Measurements from ENCODE around the gene NFIB. TPM values are rescaled to one million over a fixed set of nuclear protein-coding genes. Genes with fewer than 3 reads are reported as not detected.

The NFIB gene
- total and polyA plus RNA-seq, 2 experiments from 2014 or later = 5.3 to 6.0 TPM

- Histone ChIP-seq H3K36me3 (ENCODE audit: low read depth) (no peaks in the 10 kb centered on the region), H3F3A (ENCODE audit: insufficient read depth) (no peaks in the 10 kb centered on the region), H3K9me3 (ENCODE audit: low read depth) (no peaks in the 10 kb centered on the region), H3K79me2 (ENCODE audit: insufficient read depth) (no peaks in the 10 kb centered on the region), H3K4me3 (no peak overlapping the region), H3K4me2 (ENCODE audit: unreplicated experiment) (no peak overlapping the region), H4K20me1 (ENCODE audit: insufficient read depth) (no peaks in the 10 kb centered on the region), H3K27ac (no peak overlapping the region), H2AFZ (no peak overlapping the region), H3K9ac (no peak overlapping the region), H3K9me2 (ENCODE audit: insufficient read depth) (no peaks in the 10 kb centered on the region), H3K4me1 (ENCODE audit: insufficient read depth) (peaks cover 7% of the 10 kb centered on the region; the same call in 1 of the 2 replicates), H3K27me3 (replicated peaks; ENCODE audit: insufficient read depth) (no peaks in the 10 kb centered on the region)
- in situ Hi-C loops (cut with MboI) = no loop called here
- DNase-seq = no peak
- WGBS, 2 experiments (ENCODE audit: low coverage in 1 of 2, low lambda C conversion rate in 2 of 2, missing lambda C conversion rate in 2 of 2) = 96% methylated on average over 2 of the region's 2 CpGs
- no peak for TF ChIP-seq EZH2phosphoT487 (IDR thresholded peaks at IDR 0.05; ENCODE audit: insufficient read depth, low read depth)
- no peak for TF ChIP-seq EZH2 (IDR thresholded peaks at IDR 0.05; ENCODE audit: insufficient read depth, poor library complexity, severe bottlenecking)
Measured at GRCh38 chr9:14173713-14174112, 140.2 kb downstream of the NFIB start.

- no peak overlapping the region for H3K4me2 ChIP-seq (ENCODE audit: unreplicated experiment)
- no peaks in the 10 kb centered on the region for H3K9me2 ChIP-seq (ENCODE audit: insufficient read depth)
- no peak overlapping the region for H3K9ac ChIP-seq
- no peaks in the 10 kb centered on the region for H3K36me3 ChIP-seq (ENCODE audit: low read depth)
- DNase-seq = peak; percentile 51
- no peak overlapping the region for H3K27ac ChIP-seq
- no peak overlapping the region for H2AFZ ChIP-seq
- H3K4me3 ChIP-seq = no peak overlapping the region
- 61 to 74% methylated on average over 5 of the region's 5 CpGs for WGBS, 2 experiments (ENCODE audit: low coverage in 1 of 2, low lambda C conversion rate in 2 of 2, missing lambda C conversion rate in 2 of 2)
- no peak for TF ChIP-seq EZH2 (IDR thresholded peaks at IDR 0.05; ENCODE audit: insufficient read depth, poor library complexity, severe bottlenecking)
- no peak for TF ChIP-seq EZH2phosphoT487 (IDR thresholded peaks at IDR 0.05; ENCODE audit: insufficient read depth, low read depth)
- no peaks in the 10 kb centered on the region for H3K9me3 ChIP-seq (ENCODE audit: low read depth)
- in situ Hi-C loops (cut with MboI) = no loop called here
- H3K4me1 ChIP-seq (ENCODE audit: insufficient read depth) = peaks cover 7% of the 10 kb centered on the region; the same call in 1 of the 2 replicates
- no peaks in the 10 kb centered on the region for H3K79me2 ChIP-seq (ENCODE audit: insufficient read depth)
- no peaks in the 10 kb centered on the region for H3K27me3 ChIP-seq (replicated peaks; ENCODE audit: insufficient read depth)
- no peaks in the 10 kb centered on the region for H3F3A ChIP-seq (ENCODE audit: insufficient read depth)
- H4K20me1 ChIP-seq (ENCODE audit: insufficient read depth) = no peaks in the 10 kb centered on the region
Measured at GRCh38 chr9:14170973-14171596, 142.9 kb downstream of the NFIB start.

- H3K9me2 ChIP-seq (ENCODE audit: insufficient read depth) = no peaks in the 10 kb centered on the region
- H3K4me3 ChIP-seq = no peak overlapping the region
- no peaks in the 10 kb centered on the region for H3K27me3 ChIP-seq (replicated peaks; ENCODE audit: insufficient read depth)
- H3K9me3 ChIP-seq (ENCODE audit: low read depth) = no peaks in the 10 kb centered on the region
- no peak for TF ChIP-seq EZH2 (IDR thresholded peaks at IDR 0.05; ENCODE audit: insufficient read depth, poor library complexity, severe bottlenecking)
- no peak for TF ChIP-seq EZH2phosphoT487 (IDR thresholded peaks at IDR 0.05; ENCODE audit: insufficient read depth, low read depth)
- no peak overlapping the region for H3K4me2 ChIP-seq (ENCODE audit: unreplicated experiment)
- in situ Hi-C loops (cut with MboI) = no loop called here
- no peak for DNase-seq
- no peaks in the 10 kb centered on the region for H3F3A ChIP-seq (ENCODE audit: insufficient read depth)
- H3K9ac ChIP-seq = no peak overlapping the region
- H3K27ac ChIP-seq = no peak overlapping the region
- no peaks in the 10 kb centered on the region for H4K20me1 ChIP-seq (ENCODE audit: insufficient read depth)
- no peak overlapping the region for H2AFZ ChIP-seq
- no peaks in the 10 kb centered on the region for H3K79me2 ChIP-seq (ENCODE audit: insufficient read depth)
- H3K4me1 ChIP-seq (ENCODE audit: insufficient read depth) = peaks cover 7% of the 10 kb centered on the region; the same call in 1 of the 2 replicates
- 65% methylated on average over 2 of the region's 2 CpGs for WGBS, 2 experiments (ENCODE audit: low coverage in 1 of 2, low lambda C conversion rate in 2 of 2, missing lambda C conversion rate in 2 of 2)
- H3K36me3 ChIP-seq (ENCODE audit: low read depth) = no peaks in the 10 kb centered on the region
Measured at GRCh38 chr9:14170392-14170931, 143.5 kb downstream of the NFIB start.

- H3K36me3 ChIP-seq (ENCODE audit: low read depth) = no peaks in the 10 kb centered on the region
- H3K4me1 ChIP-seq (ENCODE audit: insufficient read depth) = peaks cover 7% of the 10 kb centered on the region; the same call in 1 of the 2 replicates
- H3K4me2 ChIP-seq (ENCODE audit: unreplicated experiment) = no peak overlapping the region
- H3K79me2 ChIP-seq (ENCODE audit: insufficient read depth) = no peaks in the 10 kb centered on the region
- in situ Hi-C loops (cut with MboI) = no loop called here
- no peak overlapping the region for H3K27ac ChIP-seq
- H3K9me3 ChIP-seq (ENCODE audit: low read depth) = no peaks in the 10 kb centered on the region
- TF ChIP-seq EZH2 (IDR thresholded peaks at IDR 0.05; ENCODE audit: insufficient read depth, poor library complexity, severe bottlenecking) = no peak
- TF ChIP-seq EZH2phosphoT487 (IDR thresholded peaks at IDR 0.05; ENCODE audit: insufficient read depth, low read depth) = no peak
- no peak overlapping the region for H2AFZ ChIP-seq
- H3K27me3 ChIP-seq (replicated peaks; ENCODE audit: insufficient read depth) = no peaks in the 10 kb centered on the region
- 94 to 97% methylated on average over 5 of the region's 5 CpGs for WGBS, 2 experiments (ENCODE audit: low coverage in 1 of 2, low lambda C conversion rate in 2 of 2, missing lambda C conversion rate in 2 of 2)
- no peaks in the 10 kb centered on the region for H3K9me2 ChIP-seq (ENCODE audit: insufficient read depth)
- no peak for DNase-seq
- no peaks in the 10 kb centered on the region for H3F3A ChIP-seq (ENCODE audit: insufficient read depth)
- H3K9ac ChIP-seq = no peak overlapping the region
- H3K4me3 ChIP-seq = no peak overlapping the region
- H4K20me1 ChIP-seq (ENCODE audit: insufficient read depth) = no peaks in the 10 kb centered on the region
Measured at GRCh38 chr9:14168381-14168780, 145.6 kb downstream of the NFIB start.

Data from GM23248 (cell line).